Astrocyte of the spinal cord (primary cell): ENCODE results near the gene STARD13.
"Not testable (repeated sequence)": the region's sequence is repeated elsewhere in the genome, so short reads cannot be mapped to it uniquely, and the experiment has no call there.

ENCODE experiments used
- DNase-seq: peaks from one replicate; pipeline ENCODE4 v3.0.0; 2011; ENCODE audit warnings: low read depth, low spot score
- H3K4me3 ChIP-seq: 2 replicates; pipeline ENCODE4 v1.5.1; 2011; ENCODE audit warnings: low read depth, mild to moderate bottlenecking, low read length, moderate library complexity
- CTCF ChIP-seq: IDR thresholded peaks from 2 replicates; pipeline ENCODE4 v1.5.1; 2012; ENCODE audit warnings: low read depth, mild to moderate bottlenecking, low read length, inconsistent platforms
- in situ Hi-C: cut with HindIII; loops from 2 replicates; pipeline ENCODE4 v1.10.0; 2017; ENCODE audit warnings: low sequenced_read_pairs

The STARD13 gene

GRCh38 chr13:33244907-33245287, 40.7 kb downstream of the STARD13 start:
- no peak overlapping the region for H3K4me3 ChIP-seq
- no peak for TF ChIP-seq CTCF
- in situ Hi-C loops = no loop called here

GRCh38 chr13:33244210-33244906, 41.2 kb downstream of the STARD13 start:
- TF ChIP-seq CTCF = no peak
- in situ Hi-C loops = no loop called here
- no peak for DNase-seq
- H3K4me3 ChIP-seq = no peak overlapping the region

More at GRCh38 chr13:33244907-33245287, 40.7 kb downstream of the STARD13 start:
- DNase-seq = no peak

- no peak overlapping the region for H3K4me3 ChIP-seq
- DNase-seq = no peak
- TF ChIP-seq CTCF = no peak
- in situ Hi-C loops = no loop called here
Observed at GRCh38 chr13:33242984-33243617, 42.5 kb downstream of the STARD13 start.

- DNase-seq, H3K4me3 ChIP-seq, in situ Hi-C loops: not testable (repeated sequence)
Observed at GRCh38 chr13:33242372-33242771, 43.2 kb downstream of the STARD13 start.

- H3K4me3 ChIP-seq = no peak overlapping the region
- in situ Hi-C loops = no loop called here
- no peak for TF ChIP-seq CTCF
- peak; percentile 70 for DNase-seq
Observed at GRCh38 chr13:33236021-33236420, 49.5 kb downstream of the STARD13 start.

GRCh38 chr13:33235564-33235963, 50.0 kb downstream of the STARD13 start:
- H3K4me3 ChIP-seq = no peak overlapping the region
- in situ Hi-C loops = no loop called here
- no peak for DNase-seq
- TF ChIP-seq CTCF = no peak

- in situ Hi-C loops = no loop called here
- peak; percentile 35 for DNase-seq
- H3K4me3 ChIP-seq = no peak overlapping the region
- no peak for TF ChIP-seq CTCF
Observed at GRCh38 chr13:33235078-33235477, 50.5 kb downstream of the STARD13 start.
